NCI-H1417 (cell line): ENCODE measurements around the gene CACNG4.

Experiments
- DNase-seq, 3 experiments: peaks; one replicate each; lab custom pipeline; 2025; lab: John Stamatoyannopoulos, UW

CACNG4 gene

GRCh38 chr17:67066717-67067116 is 102.2 kb downstream of the CACNG4 start:
- no peak for DNase-seq

GRCh38 chr17:67067571-67068482 is 103.3 kb downstream of the CACNG4 start:
- no peak for DNase-seq

- peak in 2 of 3 experiments; percentile 42 to 88 for DNase-seq
Observed at GRCh38 chr17:67068999-67069398, 104.5 kb downstream of the CACNG4 start.

- DNase-seq = no peak
Observed at GRCh38 chr17:67069603-67070136, 105.2 kb downstream of the CACNG4 start.

GRCh38 chr17:67071595-67071994 is 107.1 kb downstream of the CACNG4 start:
- peak in 1 of 3 experiments; percentile 7 for DNase-seq

- no peak for DNase-seq
Observed at GRCh38 chr17:67072885-67073284, 108.4 kb downstream of the CACNG4 start.

- no peak for DNase-seq
Observed at GRCh38 chr17:67074781-67075180, 110.3 kb downstream of the CACNG4 start.

GRCh38 chr17:67076290-67076689 is 111.8 kb downstream of the CACNG4 start:
- no peak for DNase-seq

- no peak for DNase-seq
Observed at GRCh38 chr17:67078292-67078691, 113.8 kb downstream of the CACNG4 start.

- no peak for DNase-seq
Observed at GRCh38 chr17:67079491-67079890, 115.0 kb downstream of the CACNG4 start.

GRCh38 chr17:67080804-67081203 is 116.3 kb downstream of the CACNG4 start:
- no peak for DNase-seq

- no peak for DNase-seq
Observed at GRCh38 chr17:67082107-67082506, 117.6 kb downstream of the CACNG4 start.
